Measurements from ENCODE around the gene MED20. TPM values are rescaled to one million over a fixed set of nuclear protein-coding genes. Genes with fewer than 3 reads are reported as not detected.
A peak's percentile ranks its signal among the peaks of the same experiment; 100 is the strongest.

The MED20 gene
- total and polyA plus RNA-seq, 2 of the 4 experiments (the other 2 are of a cell fraction): 24.8 to 38.2 TPM

- Histone ChIP-seq H3K27me3 (ENCODE audit: control insufficient read depth, insufficient read depth, low read length) (no peaks in the 10 kb centered on the region), H3K23ac (ENCODE audit: low read depth, low read length) (peak overlapping the region; percentile 98), H2AK5ac (ENCODE audit: low read depth, low read length) (peak overlapping the region; percentile 94), H2BK15ac (ENCODE audit: low read depth, low read length) (peak overlapping the region; percentile 74; the same call in 1 of the 3 replicates), H3K79me1 (ENCODE audit: low read depth in 1 of 2, low read length in 2 of 2) (peaks cover 9 to 53% of the 10 kb centered on the region in 2 experiments; a peak in 3 of 4 replicates), H3K4me3 (ENCODE audit: insufficient read depth, low read depth, low read length) (peak overlapping the region; percentile 84), H2BK20ac (ENCODE audit: low read depth, low read length) (no peak overlapping the region), H3K14ac (replicated peaks; ENCODE audit: low read depth, low read length) (peak overlapping the region; percentile 97), H4K20me1 (ENCODE audit: insufficient read depth, low read length) (peaks cover 40% of the 10 kb centered on the region), H2AK9ac (replicated peaks; ENCODE audit: low read depth, low read length, poor library complexity) (peak overlapping the region; percentile 99), H4K91ac (ENCODE audit: insufficient read depth, low read depth, low read length) (peak overlapping the region; percentile 76), H3K9me3 (ENCODE audit: control insufficient read depth, insufficient read depth, low read length) (no peaks in the 10 kb centered on the region), H3K9me1 (ENCODE audit: insufficient read depth, low read length) (peaks cover 16% of the 10 kb centered on the region; the same call in 1 of the 2 replicates), H3K27ac (ENCODE audit: insufficient read depth, low read length) (peak overlapping the region; percentile 76), H3K18ac (ENCODE audit: low read depth, low read length) (peak overlapping the region; percentile 34), H2AFZ (replicated peaks; ENCODE audit: low read length, poor library complexity) (peak overlapping the region; percentile 95), H4K5ac (ENCODE audit: low read depth, low read length) (peak overlapping the region; percentile 52), H2BK120ac (ENCODE audit: low read depth, low read length) (peak overlapping the region; percentile 65; the same call in 1 of the 2 replicates), H3K36me3 (ENCODE audit: control insufficient read depth, insufficient read depth, low read length) (peaks cover 10% of the 10 kb centered on the region), H3K4me2 (ENCODE audit: low read depth, low read length) (peak overlapping the region; percentile 91), H3K4me1 (ENCODE audit: control insufficient read depth, insufficient read depth, low read length) (peaks cover 30% of the 10 kb centered on the region), H3K4ac (ENCODE audit: low read depth, low read length) (peak overlapping the region; percentile 74), H4K8ac (ENCODE audit: low read depth in 2 of 2, low read length in 2 of 2) (peak overlapping the region; percentile 62 to 68; a peak in 3 of 4 replicates), H2BK5ac (ENCODE audit: low read depth, low read length, poor library complexity, severe bottlenecking) (peak overlapping the region; percentile 78), H3K9ac (ENCODE audit: low read depth, low read length) (peak overlapping the region; percentile 68), H3K56ac (ENCODE audit: extremely low read depth, insufficient read depth, low read length) (peak overlapping the region; percentile 38; the same call in 1 of the 2 replicates)
- TF ChIP-seq BHLHE40 (IDR thresholded peaks at IDR 0.05; ENCODE audit: low read depth, low read length) (no peak), USF2 (IDR thresholded peaks at IDR 0.05; ENCODE audit: low read depth, low read length) (no peak), MXI1 (IDR thresholded peaks at IDR 0.05; ENCODE audit: borderline replicate concordance, low read depth, low read length) (peak; percentile 47; the same call in 1 of the 2 replicates)
- in situ Hi-C loops (cut with MboI; ENCODE audit: low sequenced_read_pairs): no loop called here
- intact Hi-C loops (cut with micrococcal nuclease): loop anchor here (1.0 kb wide), 1 partner anchor 103 kb away; no protein-coding TSS in a partner anchor
- DNase-seq (peak; percentile 12), ATAC-seq (ENCODE audit: low read depth) (peak; percentile 4)
- WGBS, 2 experiments (ENCODE audit: extremely low coverage in 2 of 2, insufficient read length in 1 of 2): 0% methylated on average over 19 of the region's 38 CpGs; no CpG with 5 or more reads in 1 of the 2 experiments
- ChIA-PET POLR2A (ENCODE audit: unreplicated experiment) (no interaction called here), CTCF (no interaction called here)
- no TSS peak for BruUV-seq (replicated peaks)
- dilution Hi-C loops (cut with HindIII; ENCODE audit: low sequenced_read_pairs, unreplicated experiment): no loop called here
These were observed 19.9 kb upstream of the MED20 start for GRCh38 chr6:41940759-41941279.
